HG03432 (cell line): ENCODE data around the gene RAB3B.
A peak's percentile ranks its signal among the peaks of the same experiment; 100 is the strongest.
"Not testable (repeated sequence)": the region's sequence is repeated elsewhere in the genome, so short reads cannot be mapped to it uniquely, and the experiment has no call there.

ENCODE experiments used
- ATAC-seq: cut with Tn5 transposase; IDR thresholded peaks from one replicate; pipeline ENCODE4 v1.9.1; 2021; ENCODE audit warnings: mild to moderate bottlenecking, moderate library complexity; ENCODE audit not compliant: unreplicated experiment

Gene RAB3B

GRCh38 chr1:51922040-51922439 is 68.5 kb downstream of the RAB3B start:
- no peak for ATAC-seq

GRCh38 chr1:51920130-51920529 is 70.4 kb downstream of the RAB3B start:
- no peak for ATAC-seq

GRCh38 chr1:51919684-51920083 is 70.8 kb downstream of the RAB3B start:
- ATAC-seq = no peak

- ATAC-seq = no peak
Measured at GRCh38 chr1:51916587-51917405, 73.7 kb downstream of the RAB3B start.

GRCh38 chr1:51915951-51916350 is 74.5 kb downstream of the RAB3B start:
- no peak for ATAC-seq

GRCh38 chr1:51912881-51913280 is 77.6 kb downstream of the RAB3B start:
- ATAC-seq = no peak

GRCh38 chr1:51910221-51911000 is 80.1 kb downstream of the RAB3B start:
- ATAC-seq = no peak

- no peak for ATAC-seq
Measured at GRCh38 chr1:51908499-51908898, 82.0 kb downstream of the RAB3B start.

- no peak for ATAC-seq
Measured at GRCh38 chr1:51907079-51907702, 83.3 kb downstream of the RAB3B start.

GRCh38 chr1:51906306-51907078 is 84.0 kb downstream of the RAB3B start:
- no peak for ATAC-seq

- no peak for ATAC-seq
Measured at GRCh38 chr1:51902456-51902855, 88.0 kb downstream of the RAB3B start.

GRCh38 chr1:51901151-51901550 is 89.3 kb downstream of the RAB3B start:
- no peak for ATAC-seq

- no peak for ATAC-seq
Measured at GRCh38 chr1:51899022-51899421, 91.5 kb downstream of the RAB3B start.

GRCh38 chr1:51898090-51898734 is 92.3 kb downstream of the RAB3B start:
- ATAC-seq = no peak

GRCh38 chr1:51897699-51898031 is 92.8 kb downstream of the RAB3B start:
- no peak for ATAC-seq

- not testable (repeated sequence) for ATAC-seq
Measured at GRCh38 chr1:51894748-51895147, 95.8 kb downstream of the RAB3B start.

GRCh38 chr1:51878616-51879336 is 111.7 kb downstream of the RAB3B start, which contains the start of gene NRDC:
NRDC (minus strand) TSS chr1:51878727; CDS start chr1:51878615, 112 bp downstream.
- peak; percentile 96 for ATAC-seq

- peak; percentile 29 for ATAC-seq
Measured at GRCh38 chr1:51878308-51878615, 112.2 kb downstream of the RAB3B start.

GRCh38 chr1:51877434-51878307 is 112.8 kb downstream of the RAB3B start:
- ATAC-seq = no peak
